ENCODE measurements around the gene RAB22A. TPM values are rescaled to one million over a fixed set of nuclear protein-coding genes. Genes with fewer than 3 reads are reported as not detected.

RAB22A gene
- total RNA-seq, 1 donor from 2014 or later, result 15.5 TPM

DNA sequence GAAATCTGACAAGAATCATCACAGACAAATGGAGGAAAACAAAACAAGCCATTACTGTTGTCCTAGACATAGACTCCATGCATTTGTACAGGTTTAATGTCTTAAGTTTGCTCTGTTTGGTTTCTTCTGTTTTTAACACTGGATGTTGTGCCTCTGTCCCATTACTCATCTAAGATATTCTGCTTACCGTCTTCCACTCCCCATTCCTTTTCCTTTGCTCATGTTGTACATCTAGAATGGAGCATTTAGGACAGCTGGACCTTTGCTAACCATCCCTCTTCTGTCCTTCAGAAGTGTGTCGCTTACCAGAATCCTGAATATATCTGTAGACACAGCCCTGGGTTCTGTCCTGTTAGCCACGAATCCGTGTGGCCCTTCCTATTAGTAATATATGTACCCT, 35.2 kb downstream of the RAB22A start:
- Mint-ChIP-seq H3K4me1 (peaks cover 11% of the 10 kb centered on the region), H3K9me3 (peaks cover 6% of the 10 kb centered on the region), H3K4me3 (no peak overlapping the region)

DNA sequence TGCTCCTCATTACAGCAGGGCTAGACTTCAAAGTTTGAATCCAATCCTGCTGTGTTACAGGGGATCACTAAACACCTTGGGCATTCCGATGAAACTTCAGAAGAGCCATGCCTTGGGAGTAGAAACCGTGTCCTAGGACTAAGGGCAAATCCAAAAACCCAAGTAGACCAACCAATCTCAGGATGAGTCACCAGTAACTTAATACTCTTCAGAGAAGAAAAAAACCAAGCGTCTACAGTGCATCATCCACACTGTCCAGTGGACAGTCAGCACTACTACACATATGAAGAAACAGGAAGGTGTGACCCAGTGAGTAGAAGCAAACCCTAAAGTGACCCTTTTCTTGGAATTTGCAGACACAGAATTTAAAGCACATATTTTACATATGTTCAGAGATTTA, 40.1 kb downstream of the RAB22A start:
- Mint-ChIP-seq H3K4me3 (no peak overlapping the region), H3K27ac (ENCODE audit: unreplicated experiment) (no peak overlapping the region), H3K4me1 (no peaks in the 10 kb centered on the region), H3K36me3 (ENCODE audit: low read depth) (peaks cover 24% of the 10 kb centered on the region), H3K9me3 (no peaks in the 10 kb centered on the region), H3K27me3 (ENCODE audit: low read depth) (no peaks in the 10 kb centered on the region)
- no peak for DNase-seq (ENCODE audit: low read depth, low spot score)
- TF ChIP-seq, protein P1, sequence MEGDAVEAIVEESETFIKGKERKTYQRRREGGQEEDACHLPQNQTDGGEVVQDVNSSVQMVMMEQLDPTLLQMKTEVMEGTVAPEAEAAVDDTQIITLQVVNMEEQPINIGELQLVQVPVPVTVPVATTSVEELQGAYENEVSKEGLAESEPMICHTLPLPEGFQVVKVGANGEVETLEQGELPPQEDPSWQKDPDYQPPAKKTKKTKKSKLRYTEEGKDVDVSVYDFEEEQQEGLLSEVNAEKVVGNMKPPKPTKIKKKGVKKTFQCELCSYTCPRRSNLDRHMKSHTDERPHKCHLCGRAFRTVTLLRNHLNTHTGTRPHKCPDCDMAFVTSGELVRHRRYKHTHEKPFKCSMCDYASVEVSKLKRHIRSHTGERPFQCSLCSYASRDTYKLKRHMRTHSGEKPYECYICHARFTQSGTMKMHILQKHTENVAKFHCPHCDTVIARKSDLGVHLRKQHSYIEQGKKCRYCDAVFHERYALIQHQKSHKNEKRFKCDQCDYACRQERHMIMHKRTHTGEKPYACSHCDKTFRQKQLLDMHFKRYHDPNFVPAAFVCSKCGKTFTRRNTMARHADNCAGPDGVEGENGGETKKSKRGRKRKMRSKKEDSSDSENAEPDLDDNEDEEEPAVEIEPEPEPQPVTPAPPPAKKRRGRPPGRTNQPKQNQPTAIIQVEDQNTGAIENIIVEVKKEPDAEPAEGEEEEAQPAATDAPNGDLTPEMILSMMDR (conservative IDR thresholded peaks at IDR 0.05), result no peak

More for the DNA sequence above, 35.2 kb downstream of the RAB22A start:
- peaks cover 34% of the 10 kb centered on the region for H3K36me3 Mint-ChIP-seq (ENCODE audit: low read depth)
- TF ChIP-seq, protein P1 (conservative IDR thresholded peaks at IDR 0.05), result no peak
- no peak for DNase-seq (ENCODE audit: low read depth, low spot score)
- no peaks in the 10 kb centered on the region for H3K27me3 Mint-ChIP-seq (ENCODE audit: low read depth)
- no peak overlapping the region for H3K27ac Mint-ChIP-seq (ENCODE audit: unreplicated experiment)

DNA sequence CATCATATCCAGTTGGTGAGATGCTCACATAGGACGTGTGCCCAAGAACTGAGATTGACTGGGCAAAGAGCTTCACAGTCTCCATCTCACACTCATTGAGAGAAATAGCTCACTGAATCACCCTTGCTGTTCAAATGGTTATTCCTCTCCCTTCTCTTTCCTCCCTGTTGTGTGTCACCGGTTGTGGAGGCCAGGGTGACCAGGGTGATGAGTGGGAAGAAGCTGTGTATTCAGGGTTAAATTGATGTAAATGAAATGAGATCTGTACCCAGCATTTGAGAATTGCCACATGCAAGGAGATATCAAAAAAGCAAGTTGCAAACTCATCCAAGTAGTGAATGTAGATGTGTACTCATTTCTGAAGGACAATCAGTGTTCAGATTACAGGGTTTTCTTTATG, 43.0 kb downstream of the RAB22A start:
- H3K27me3 Mint-ChIP-seq (ENCODE audit: low read depth), result no peaks in the 10 kb centered on the region
- H3K4me3 Mint-ChIP-seq, result no peak overlapping the region
- H3K36me3 Mint-ChIP-seq (ENCODE audit: low read depth), result peaks cover 12% of the 10 kb centered on the region
- no peaks in the 10 kb centered on the region for H3K4me1 Mint-ChIP-seq
- H3K27ac Mint-ChIP-seq (ENCODE audit: unreplicated experiment), result no peak overlapping the region
- no peak for DNase-seq (ENCODE audit: low read depth, low spot score)
- no peaks in the 10 kb centered on the region for H3K9me3 Mint-ChIP-seq
- TF ChIP-seq, protein P1 (conservative IDR thresholded peaks at IDR 0.05), result no peak

DNA sequence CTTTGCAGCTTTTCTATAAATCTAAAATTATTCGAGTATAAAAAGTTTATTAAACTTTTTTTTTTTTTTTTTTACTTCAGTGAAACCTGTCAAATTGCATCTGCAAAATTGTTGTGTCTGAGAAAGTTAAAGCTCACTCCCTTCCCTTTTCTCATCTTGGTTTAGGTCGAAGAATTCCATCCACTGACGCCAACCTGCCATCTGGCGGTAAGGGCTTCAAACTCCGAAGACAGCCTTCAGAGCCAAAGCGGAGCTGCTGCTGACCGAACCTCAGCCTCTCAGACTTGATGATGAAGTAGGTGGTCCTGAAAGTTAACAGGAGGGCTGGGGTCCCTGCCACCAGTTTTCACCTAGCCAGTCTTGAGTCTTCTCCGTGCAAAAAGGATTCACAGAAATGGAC, 49.9 kb downstream of the RAB22A start:
- Mint-ChIP-seq H3K27ac (ENCODE audit: unreplicated experiment) (no peak overlapping the region), H3K27me3 (ENCODE audit: low read depth) (no peaks in the 10 kb centered on the region), H3K4me1 (no peaks in the 10 kb centered on the region), H3K9me3 (no peaks in the 10 kb centered on the region), H3K36me3 (ENCODE audit: low read depth) (peaks cover 11% of the 10 kb centered on the region), H3K4me3 (no peak overlapping the region)
- TF ChIP-seq, protein P1 (conservative IDR thresholded peaks at IDR 0.05), result no peak
- DNase-seq (ENCODE audit: low read depth, low spot score), result no peak

DNA sequence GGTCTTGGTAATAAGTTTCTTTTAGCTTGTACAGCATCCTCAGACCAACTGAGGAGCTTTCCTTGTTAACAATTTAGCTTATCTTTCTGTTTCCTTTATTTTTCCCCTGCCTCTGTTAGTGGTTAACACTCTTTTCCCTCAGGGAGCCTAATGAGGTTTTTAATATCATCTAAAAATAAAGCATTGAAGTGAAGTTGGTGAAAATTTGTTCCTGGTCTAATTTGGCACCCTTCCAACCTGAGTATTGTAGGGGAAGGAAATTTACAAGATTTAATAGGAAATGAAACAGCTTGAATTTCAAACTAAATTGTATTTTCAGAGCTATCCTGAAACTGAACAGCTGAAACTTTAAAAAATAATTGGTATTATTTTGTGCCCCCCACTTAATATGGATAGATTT, 51.4 kb downstream of the RAB22A start:
- no peak for DNase-seq (ENCODE audit: low read depth, low spot score)
- Mint-ChIP-seq H3K27me3 (ENCODE audit: low read depth) (no peaks in the 10 kb centered on the region), H3K4me1 (peaks cover 2% of the 10 kb centered on the region), H3K27ac (ENCODE audit: unreplicated experiment) (no peak overlapping the region), H3K36me3 (ENCODE audit: low read depth) (peaks cover 11% of the 10 kb centered on the region), H3K4me3 (no peak overlapping the region), H3K9me3 (no peaks in the 10 kb centered on the region)
- TF ChIP-seq, protein P1 (conservative IDR thresholded peaks at IDR 0.05), result no peak
